ENCODE measurements around the gene LRRC4C. TPM values are rescaled to one million over a fixed set of nuclear protein-coding genes. Genes with fewer than 3 reads are reported as not detected.

The LRRC4C gene
- total and polyA plus RNA-seq, 2 donors (not counting 3 experiments of a cell fraction or from before 2014, with no cell fraction given) = not detected

GRCh38 chr11:41316751-41317150 is 142.7 kb downstream of the LRRC4C start:
- CTCF ChIA-PET = no interaction called here
- Histone ChIP-seq H3K27ac (ENCODE audit: insufficient read depth, low read depth, low read length) (no peak overlapping the region), H3K27me3 (ENCODE audit: control insufficient read depth in 2 of 2, insufficient read depth in 2 of 2, low read length in 2 of 2) (no peaks in the 10 kb centered on the region), H3K9me1 (replicated peaks; ENCODE audit: control insufficient read depth, extremely low read depth, insufficient read depth, low read length) (no peaks in the 10 kb centered on the region), H2AFZ (ENCODE audit: low read depth, low read length) (no peak overlapping the region), H3K9me3 (replicated peaks; ENCODE audit: control insufficient read depth, insufficient read depth, low read length) (peaks cover 2% of the 10 kb centered on the region), H3K4me3 (replicated peaks in 1 of 3; ENCODE audit: insufficient read depth in 1 of 3, low read depth in 1 of 3, low read length in 3 of 3) (no peak overlapping the region), H3K4me2 (ENCODE audit: insufficient read depth, low read length) (no peak overlapping the region), H4K20me1 (replicated peaks; ENCODE audit: control insufficient read depth, extremely low read depth, insufficient read depth, low read length) (no peaks in the 10 kb centered on the region), H3K79me2 (ENCODE audit: control insufficient read depth, insufficient read depth, low read length) (no peaks in the 10 kb centered on the region), H3K36me3 (ENCODE audit: control insufficient read depth in 2 of 2, extremely low read depth in 1 of 2, insufficient read depth in 2 of 2, low read length in 2 of 2) (no peaks in the 10 kb centered on the region), H3K9ac (replicated peaks; ENCODE audit: extremely low read depth, insufficient read depth, low read length) (no peak overlapping the region), H3K4me1 (ENCODE audit: control insufficient read depth, extremely low read depth, insufficient read depth, low read length) (no peaks in the 10 kb centered on the region)
- intact Hi-C loops (cut with micrococcal nuclease) (no loop called here), dilution Hi-C loops (cut with MboI; ENCODE audit: extremely low pct_ligation_motif_present, low sequenced_read_pairs) (no loop called here)
- FAIRE-seq = no peak
- no peak for DNase-seq (ENCODE audit: low read depth, low spot score)
- BruUV-seq (replicated peaks) = no TSS peak
- TF ChIP-seq GATA2 (IDR thresholded peaks at IDR 0.05; ENCODE audit: insufficient read depth, insufficient read length, low read depth, low read length) (no peak), MAX (IDR thresholded peaks at IDR 0.05; ENCODE audit: insufficient read depth, insufficient read length) (no peak), FOS (IDR thresholded peaks at IDR 0.05; ENCODE audit: borderline replicate concordance, insufficient read depth, low read length) (no peak), JUN (IDR thresholded peaks at IDR 0.05; ENCODE audit: borderline replicate concordance, insufficient read depth, insufficient read length, low read depth) (no peak)
- POLR2A ChIA-PET = no interaction called here

GRCh38 chr11:41313226-41313625 is 146.2 kb downstream of the LRRC4C start:
- BruUV-seq (replicated peaks) = no TSS peak
- no peaks in the 10 kb centered on the region for H3K27me3 ChIP-seq (ENCODE audit: control insufficient read depth in 2 of 2, insufficient read depth in 2 of 2, low read length in 2 of 2)
- H3K36me3 ChIP-seq (ENCODE audit: control insufficient read depth in 2 of 2, extremely low read depth in 1 of 2, insufficient read depth in 2 of 2, low read length in 2 of 2) = no peaks in the 10 kb centered on the region
- H2AFZ ChIP-seq (ENCODE audit: low read depth, low read length) = no peak overlapping the region
- dilution Hi-C loops (cut with MboI; ENCODE audit: extremely low pct_ligation_motif_present, low sequenced_read_pairs) = no loop called here
- H3K4me2 ChIP-seq (ENCODE audit: insufficient read depth, low read length) = no peak overlapping the region
- TF ChIP-seq MAX (IDR thresholded peaks at IDR 0.05; ENCODE audit: insufficient read depth, insufficient read length) (no peak), JUN (IDR thresholded peaks at IDR 0.05; ENCODE audit: borderline replicate concordance, insufficient read depth, insufficient read length, low read depth) (no peak), CTCF (IDR thresholded peaks at IDR 0.05; ENCODE audit: extremely low read depth in 1 of 2, insufficient read depth in 1 of 2, low read depth in 1 of 2, low read length in 2 of 2) (no peak), POLR2A (IDR thresholded peaks at IDR 0.05; ENCODE audit: low read depth, low read length) (no peak), FOS (IDR thresholded peaks at IDR 0.05; ENCODE audit: borderline replicate concordance, insufficient read depth, low read length) (no peak), EZH2 (IDR thresholded peaks at IDR 0.05; ENCODE audit: borderline replicate concordance, low read depth, low read length, severe bottlenecking) (no peak)
- intact Hi-C loops (cut with micrococcal nuclease) = no loop called here
- H3K27ac ChIP-seq (ENCODE audit: insufficient read depth, low read depth, low read length) = no peak overlapping the region
- FAIRE-seq (no peak), DNase-seq (ENCODE audit: low read depth, low spot score) (no peak)
- H3K4me1 ChIP-seq (ENCODE audit: control insufficient read depth, extremely low read depth, insufficient read depth, low read length) = no peaks in the 10 kb centered on the region
- H3K9me1 ChIP-seq (replicated peaks; ENCODE audit: control insufficient read depth, extremely low read depth, insufficient read depth, low read length) = no peaks in the 10 kb centered on the region
- H4K20me1 ChIP-seq (replicated peaks; ENCODE audit: control insufficient read depth, extremely low read depth, insufficient read depth, low read length) = no peaks in the 10 kb centered on the region
- no peak overlapping the region for H3K9ac ChIP-seq (replicated peaks; ENCODE audit: extremely low read depth, insufficient read depth, low read length)
- POLR2A ChIA-PET = no interaction called here
- H3K9me3 ChIP-seq (replicated peaks; ENCODE audit: control insufficient read depth, insufficient read depth, low read length) = no peaks in the 10 kb centered on the region
- no peak overlapping the region for H3K4me3 ChIP-seq (replicated peaks in 1 of 3; ENCODE audit: insufficient read depth in 1 of 3, low read depth in 1 of 3, low read length in 3 of 3)
- H3K79me2 ChIP-seq (ENCODE audit: control insufficient read depth, insufficient read depth, low read length) = no peaks in the 10 kb centered on the region
- CTCF ChIA-PET = no interaction called here

All from endothelial cell of umbilical vein (primary cell).